Measurements from ENCODE around the gene FKBP1B.
"Not testable (repeated sequence)": the region's sequence is repeated elsewhere in the genome, so short reads cannot be mapped to it uniquely, and the experiment has no call there.

Gene FKBP1B

GRCh38 chr2:24049485-24050021, at the start of gene FKBP1B:
Gene FKBP1B, plus strand, starts transcription at chr2:24049741. Its CDS starts 109 bp downstream, at chr2:24049850.
- DNase-seq (ENCODE audit: low read depth in 2 of 2), result peak in 1 of 2 donors; percentile 48

- no peak for DNase-seq (ENCODE audit: low read depth in 2 of 2)
These were observed 41.8 kb upstream of the FKBP1B start for GRCh38 chr2:24007693-24008092.

GRCh38 chr2:24008672-24009366, 40.7 kb upstream of the FKBP1B start:
- no peak for DNase-seq (ENCODE audit: low read depth in 2 of 2)

- no peak for DNase-seq (ENCODE audit: low read depth in 2 of 2)
These were observed 40.2 kb upstream of the FKBP1B start for GRCh38 chr2:24009367-24009679.

GRCh38 chr2:24009680-24010476, 39.7 kb upstream of the FKBP1B start, which contains the start of gene MFSD2B:
Gene MFSD2B, plus strand, starts transcription at chr2:24010085. Its CDS starts 12 bp downstream, at chr2:24010097.
- DNase-seq (ENCODE audit: low read depth in 2 of 2), result no peak

GRCh38 chr2:24010477-24011249, 38.9 kb upstream of the FKBP1B start:
- no peak for DNase-seq (ENCODE audit: low read depth in 2 of 2)

GRCh38 chr2:24011250-24012104, 38.1 kb upstream of the FKBP1B start:
- DNase-seq (ENCODE audit: low read depth in 2 of 2), result no peak

- DNase-seq (ENCODE audit: low read depth in 2 of 2), result no peak
These were observed 36.9 kb upstream of the FKBP1B start for GRCh38 chr2:24012521-24013188.

GRCh38 chr2:24014902-24015301, 34.6 kb upstream of the FKBP1B start:
- not testable (repeated sequence) for DNase-seq (ENCODE audit: low read depth in 2 of 2)

GRCh38 chr2:24015562-24016375, 33.8 kb upstream of the FKBP1B start:
- DNase-seq (ENCODE audit: low read depth in 2 of 2), result no peak

GRCh38 chr2:24016376-24016761, 33.2 kb upstream of the FKBP1B start:
- DNase-seq (ENCODE audit: low read depth in 2 of 2), result no peak

- no peak for DNase-seq (ENCODE audit: low read depth in 2 of 2)
These were observed 32.5 kb upstream of the FKBP1B start for GRCh38 chr2:24016853-24017703.

GRCh38 chr2:24017711-24018110, 31.8 kb upstream of the FKBP1B start:
- no peak for DNase-seq (ENCODE audit: low read depth in 2 of 2)

- DNase-seq (ENCODE audit: low read depth in 2 of 2), result no peak
These were observed 31.3 kb upstream of the FKBP1B start for GRCh38 chr2:24018241-24018640.

- DNase-seq (ENCODE audit: low read depth in 2 of 2), result no peak
These were observed 29.8 kb upstream of the FKBP1B start for GRCh38 chr2:24019729-24020128.

- no peak for DNase-seq (ENCODE audit: low read depth in 2 of 2)
These were observed 29.3 kb upstream of the FKBP1B start for GRCh38 chr2:24020244-24020643.

GRCh38 chr2:24021122-24021998, 28.2 kb upstream of the FKBP1B start:
- DNase-seq (ENCODE audit: low read depth in 2 of 2), result no peak

Measured in activated CD4-positive, alpha-beta T cell treated with anti-CD3 and anti-CD28 coated beads for 24 hours (primary cell).